22Rv1 (cell line): Measurements from ENCODE around the gene DPCD.

Experiments used
- CTCF ChIP-seq: fragments of 450-650 bp; IDR thresholded peaks from 2 replicates; pipeline ENCODE4 v1.5.1; 2017; ENCODE audit warnings: mild to moderate bottlenecking
- ZFX ChIP-seq: fragments of 450-650 bp; IDR thresholded peaks from 2 replicates; pipeline ENCODE4 v1.6.1; 2017; ENCODE audit warnings: antibody characterized with exemption, borderline replicate concordance

GRCh38 chr10:101585841-101586240 lies 2.3 kb upstream of the DPCD start:
- no peak for TF ChIP-seq CTCF
- no peak for TF ChIP-seq ZFX
